K562 (cell line): ENCODE measurements around the gene MAB21L3. TPM values are rescaled to one million over a fixed set of nuclear protein-coding genes. Genes with fewer than 3 reads are reported as not detected.

Experiments
- ATF6 ChIP-seq: sonication (generic); formaldehyde crosslinking; IDR thresholded peaks from 2 replicates; pipeline ENCODE4 v1.4.0; 2020; ENCODE audit warnings: mild to moderate bottlenecking, missing genetic modification reagents
- CEBPZ ChIP-seq: fragments of 150-350 bp; IDR thresholded peaks from 2 replicates; pipeline ENCODE4 v1.6.1; 2014; ENCODE audit warnings: low read depth, mild to moderate bottlenecking, low read length, borderline replicate concordance
- E2F8 ChIP-seq: fragments of 450-650 bp; IDR thresholded peaks from 2 replicates; pipeline ENCODE4 v1.7.1; 2018; ENCODE audit warnings: mild to moderate bottlenecking, low read depth; ENCODE audit not compliant: partially characterized antibody
- HLTF ChIP-seq: fragments of 450-650 bp; IDR thresholded peaks from 2 replicates; pipeline ENCODE4 v1.6.1; 2016
- PHF20 ChIP-seq: fragments of 450-650 bp; IDR thresholded peaks from 2 replicates; pipeline ENCODE4 v1.6.1; 2018; ENCODE audit not compliant: partially characterized antibody
- TAL1 ChIP-seq: fragments of 450-650 bp; IDR thresholded peaks from 2 replicates; pipeline ENCODE4 v1.6.1; 2016; ENCODE audit warnings: mild to moderate bottlenecking
- YY1 ChIP-seq, 3 experiments: IDR thresholded peaks; 2 replicates each; pipeline ENCODE4 v1.6.1; 2011; ENCODE audit warnings: low read length in 2 of 3, mild to moderate bottlenecking in 2 of 3, moderate library complexity in 2 of 3, borderline replicate concordance in 1 of 3, control low read depth in 1 of 3, low read depth in 1 of 3; ENCODE audit not compliant: insufficient read depth in 3 of 3, insufficient replicate concordance in 2 of 3, control insufficient read depth in 1 of 3, insufficient read length in 1 of 3; ENCODE audit errors: extremely low read depth in 1 of 3
- ZKSCAN1 ChIP-seq: fragments of 150-350 bp; IDR thresholded peaks from 2 replicates; pipeline ENCODE4 v1.6.1; 2016; ENCODE audit warnings: low read depth, low read length
- ZNF41 ChIP-seq: fragments of 250-450 bp; sonication (Bioruptor Pico); conservative IDR thresholded peaks from 2 replicates; pipeline ENCODE4 v1.4.0; 2020; ENCODE audit warnings: mild to moderate bottlenecking
- polyA plus RNA-seq, 8 experiments: library from polyadenylated mRNA; depleted of rRNA in 4 of 8; stranded (reverse) in 5 of 8; unstranded in 3 of 8; fragments of >200 nt; fragmentation: Nextera tagmentation in 2 of 8; fragmentation: Illumina TruSeq in 1 of 8; extraction: Ambion mirVana in 2 of 8; extraction: Trizol in 1 of 8; gene quantifications; 2 replicates each; pipeline versions ENCODE4 v1.2.1 to v1.2.3, GENCODE V29; 2011 to 2014; ENCODE audit warnings: inconsistent platforms in 1 of 8, missing spikeins in 1 of 8
- total RNA-seq, 7 experiments: library from RNA; depleted of rRNA in 6 of 7; stranded (reverse); fragments of >200 nt in 6 of 7; fragmentation: Illumina TruSeq in 2 of 7; extraction: Trizol in 2 of 7; gene quantifications; 2 replicates each; pipeline versions ENCODE4 v1.2.1 to v1.2.3, GENCODE V29; 2011 to 2021; ENCODE audit warnings: low replicate concordance in 1 of 7
- TF ChIP-seq, protein P1 (sequence below): fragments of 450-650 bp; IDR thresholded peaks from 2 replicates; pipeline ENCODE4 v1.6.1; 2018; ENCODE audit not compliant: partially characterized antibody
- TF ChIP-seq, protein P2 (sequence below): sonication (generic); IDR thresholded peaks from 2 replicates; pipeline ENCODE4 v1.6.1; 2016

MAB21L3 gene
- total and polyA plus RNA-seq, 9 of the 15 experiments (the other 6 are each of a cell fraction or from before 2014, with no cell fraction given) = not detected

- TF ChIP-seq CEBPZ (no peak), HLTF (peak; percentile 58; the same call in 1 of the 2 replicates), ATF6 (no peak), ZKSCAN1 (no peak), YY1 (IDR thresholded peaks at IDR 0.05; ENCODE audit: borderline replicate concordance in 1 of 3, control insufficient read depth in 1 of 3, extremely low read depth in 1 of 3, insufficient read depth in 3 of 3, insufficient read length in 1 of 3, insufficient replicate concordance in 2 of 3, low read depth in 1 of 3, low read length in 2 of 3) (no peak), ZNF41 (CRISPR knock-in tag) (no peak), TAL1 (peak; percentile 85), E2F8 (no peak), PHF20 (no peak)
- TF ChIP-seq, protein P1, sequence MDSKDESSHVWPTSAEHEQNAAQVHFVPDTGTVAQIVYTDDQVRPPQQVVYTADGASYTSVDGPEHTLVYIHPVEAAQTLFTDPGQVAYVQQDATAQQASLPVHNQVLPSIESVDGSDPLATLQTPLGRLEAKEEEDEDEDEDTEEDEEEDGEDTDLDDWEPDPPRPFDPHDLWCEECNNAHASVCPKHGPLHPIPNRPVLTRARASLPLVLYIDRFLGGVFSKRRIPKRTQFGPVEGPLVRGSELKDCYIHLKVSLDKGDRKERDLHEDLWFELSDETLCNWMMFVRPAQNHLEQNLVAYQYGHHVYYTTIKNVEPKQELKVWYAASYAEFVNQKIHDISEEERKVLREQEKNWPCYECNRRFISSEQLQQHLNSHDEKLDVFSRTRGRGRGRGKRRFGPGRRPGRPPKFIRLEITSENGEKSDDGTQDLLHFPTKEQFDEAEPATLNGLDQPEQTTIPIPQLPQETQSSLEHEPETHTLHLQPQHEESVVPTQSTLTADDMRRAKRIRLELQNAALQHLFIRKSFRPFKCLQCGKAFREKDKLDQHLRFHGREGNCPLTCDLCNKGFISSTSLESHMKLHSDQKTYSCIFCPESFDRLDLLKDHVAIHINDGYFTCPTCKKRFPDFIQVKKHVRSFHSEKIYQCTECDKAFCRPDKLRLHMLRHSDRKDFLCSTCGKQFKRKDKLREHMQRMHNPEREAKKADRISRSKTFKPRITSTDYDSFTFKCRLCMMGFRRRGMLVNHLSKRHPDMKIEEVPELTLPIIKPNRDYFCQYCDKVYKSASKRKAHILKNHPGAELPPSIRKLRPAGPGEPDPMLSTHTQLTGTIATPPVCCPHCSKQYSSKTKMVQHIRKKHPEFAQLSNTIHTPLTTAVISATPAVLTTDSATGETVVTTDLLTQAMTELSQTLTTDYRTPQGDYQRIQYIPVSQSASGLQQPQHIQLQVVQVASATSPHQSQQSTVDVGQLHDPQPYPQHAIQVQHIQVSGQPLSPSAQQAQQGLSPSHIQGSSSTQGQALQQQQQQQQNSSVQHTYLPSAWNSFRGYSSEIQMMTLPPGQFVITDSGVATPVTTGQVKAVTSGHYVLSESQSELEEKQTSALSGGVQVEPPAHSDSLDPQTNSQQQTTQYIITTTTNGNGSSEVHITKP = no peak
- TF ChIP-seq, protein P2, sequence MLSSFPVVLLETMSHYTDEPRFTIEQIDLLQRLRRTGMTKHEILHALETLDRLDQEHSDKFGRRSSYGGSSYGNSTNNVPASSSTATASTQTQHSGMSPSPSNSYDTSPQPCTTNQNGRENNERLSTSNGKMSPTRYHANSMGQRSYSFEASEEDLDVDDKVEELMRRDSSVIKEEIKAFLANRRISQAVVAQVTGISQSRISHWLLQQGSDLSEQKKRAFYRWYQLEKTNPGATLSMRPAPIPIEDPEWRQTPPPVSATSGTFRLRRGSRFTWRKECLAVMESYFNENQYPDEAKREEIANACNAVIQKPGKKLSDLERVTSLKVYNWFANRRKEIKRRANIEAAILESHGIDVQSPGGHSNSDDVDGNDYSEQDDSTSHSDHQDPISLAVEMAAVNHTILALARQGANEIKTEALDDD = peak; percentile 99
These were observed 20.8 kb downstream of the MAB21L3 start (continued) for GRCh38 chr1:116131866-116132605.
